ENCODE results near the gene GABARAP. TPM values are rescaled to one million over a fixed set of nuclear protein-coding genes. Genes with fewer than 3 reads are reported as not detected.

The GABARAP gene
- total RNA-seq, 1 donor from 2014 or later: 277 TPM

- Histone ChIP-seq H3K36me3 (ENCODE audit: control insufficient read depth, insufficient read depth, low read length) (no peaks in the 10 kb centered on the region), H3K27me3 (ENCODE audit: control insufficient read depth, insufficient read depth, low read length) (peaks cover 63% of the 10 kb centered on the region), H3K4me3 (ENCODE audit: low read depth, low read length) (no peak overlapping the region)
- TF ChIP-seq CTCF (IDR thresholded peaks at IDR 0.05; ENCODE audit: insufficient read depth, low read length, poor library complexity, severe bottlenecking): no peak
- no peak for DNase-seq (ENCODE audit: low read depth)
Observed at GRCh38 chr17:7284911-7285310, 42.7 kb upstream of the GABARAP start.

GRCh38 chr17:7283471-7284216, 41.4 kb upstream of the GABARAP start:
- no peak overlapping the region for H3K4me3 ChIP-seq (ENCODE audit: low read depth, low read length)
- TF ChIP-seq CTCF (IDR thresholded peaks at IDR 0.05; ENCODE audit: insufficient read depth, low read length, poor library complexity, severe bottlenecking): no peak
- DNase-seq (ENCODE audit: low read depth): no peak
- no peaks in the 10 kb centered on the region for H3K36me3 ChIP-seq (ENCODE audit: control insufficient read depth, insufficient read depth, low read length)
- peaks cover 56% of the 10 kb centered on the region for H3K27me3 ChIP-seq (ENCODE audit: control insufficient read depth, insufficient read depth, low read length)

- H3K36me3 ChIP-seq (ENCODE audit: control insufficient read depth, insufficient read depth, low read length): no peaks in the 10 kb centered on the region
- no peak overlapping the region for H3K4me3 ChIP-seq (ENCODE audit: low read depth, low read length)
- no peak for TF ChIP-seq CTCF (IDR thresholded peaks at IDR 0.05; ENCODE audit: insufficient read depth, low read length, poor library complexity, severe bottlenecking)
- H3K27me3 ChIP-seq (ENCODE audit: control insufficient read depth, insufficient read depth, low read length): peaks cover 50% of the 10 kb centered on the region
- no peak for DNase-seq (ENCODE audit: low read depth)
Observed at GRCh38 chr17:7282752-7283321, 40.6 kb upstream of the GABARAP start.

- Histone ChIP-seq H3K4me3 (ENCODE audit: low read depth, low read length) (peak overlapping the region; percentile 31), H3K36me3 (ENCODE audit: control insufficient read depth, insufficient read depth, low read length) (no peaks in the 10 kb centered on the region), H3K27me3 (ENCODE audit: control insufficient read depth, insufficient read depth, low read length) (peaks cover 47% of the 10 kb centered on the region)
- no peak for DNase-seq (ENCODE audit: low read depth)
- TF ChIP-seq CTCF (IDR thresholded peaks at IDR 0.05; ENCODE audit: insufficient read depth, low read length, poor library complexity, severe bottlenecking): no peak
Observed at GRCh38 chr17:7281953-7282751, 39.9 kb upstream of the GABARAP start.

- peak within 1 kb of the TSS; percentile 31 for H3K4me3 ChIP-seq (ENCODE audit: low read depth, low read length)
- TF ChIP-seq CTCF (IDR thresholded peaks at IDR 0.05; ENCODE audit: insufficient read depth, low read length, poor library complexity, severe bottlenecking): no peak
- DNase-seq (ENCODE audit: low read depth): peak; percentile 62
- peaks cover 40% of the 10 kb centered on the region for H3K27me3 ChIP-seq (ENCODE audit: control insufficient read depth, insufficient read depth, low read length)
- no peaks in the 10 kb centered on the region for H3K36me3 ChIP-seq (ENCODE audit: control insufficient read depth, insufficient read depth, low read length)
Observed at GRCh38 chr17:7281074-7281952, 39.1 kb upstream of the GABARAP start, which contains the start of gene SLC2A4. SLC2A4 (plus strand) TSS chr17:7281718; CDS start chr17:7281935, 217 bp downstream.

All from kidney epithelial cell (primary cell).